NCI-H2196 treated with DMSO at 0.1 percent for 48 hours (cell line): ENCODE results near the gene AQP6.
"Not testable (repeated sequence)": the region's sequence is repeated elsewhere in the genome, so short reads cannot be mapped to it uniquely, and the experiment has no call there.

Source experiments
- DNase-seq: peaks from one replicate; lab custom pipeline; 2025; ENCODE audit not compliant: unreplicated experiment; lab: John Stamatoyannopoulos, UW

Gene AQP6

GRCh38 chr12:49987625-49988303 is 15.0 kb downstream of the AQP6 start:
- no peak for DNase-seq

DNA sequence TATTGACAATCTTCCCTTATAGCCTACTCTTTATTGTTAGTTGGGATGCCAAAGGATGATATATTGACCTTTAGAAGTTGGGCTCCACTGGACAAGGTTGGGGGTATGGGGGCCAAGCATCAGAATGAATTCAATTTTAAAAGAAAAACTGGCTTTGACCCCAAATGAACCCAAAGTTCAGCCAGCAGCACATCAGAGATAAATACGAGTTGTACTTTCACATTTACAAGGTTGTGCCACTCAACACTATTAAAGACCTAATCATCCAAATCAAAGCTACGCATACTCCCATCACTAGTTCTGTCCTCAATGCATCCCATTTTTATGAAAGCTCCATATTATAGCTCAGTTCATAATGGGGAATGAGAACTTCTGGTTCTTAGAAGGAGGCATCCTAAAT is 16.7 kb downstream of the AQP6 start:
- DNase-seq = not testable (repeated sequence)

GRCh38 chr12:49990273-49990672 is 17.5 kb downstream of the AQP6 start:
- no peak for DNase-seq

DNA sequence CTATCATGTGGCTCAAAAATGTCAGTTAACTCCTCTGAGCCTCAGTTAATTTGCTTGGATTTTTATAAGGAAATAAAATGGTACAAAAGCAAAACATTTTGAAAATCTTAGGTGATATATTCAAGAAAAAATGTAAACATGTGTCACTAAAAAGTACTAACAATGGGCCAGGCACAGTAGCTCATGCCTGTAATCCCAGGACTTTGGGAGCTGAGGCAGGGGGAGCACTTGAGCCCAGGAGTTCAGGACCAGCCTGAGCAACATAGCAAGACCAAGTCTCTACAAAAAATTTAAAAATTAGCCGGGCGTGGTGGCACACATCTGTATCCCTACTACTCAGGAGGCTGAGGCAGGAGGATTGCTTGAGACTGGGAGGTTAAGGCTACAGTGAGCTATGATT is 25.7 kb downstream of the AQP6 start:
- DNase-seq = no peak

DNA sequence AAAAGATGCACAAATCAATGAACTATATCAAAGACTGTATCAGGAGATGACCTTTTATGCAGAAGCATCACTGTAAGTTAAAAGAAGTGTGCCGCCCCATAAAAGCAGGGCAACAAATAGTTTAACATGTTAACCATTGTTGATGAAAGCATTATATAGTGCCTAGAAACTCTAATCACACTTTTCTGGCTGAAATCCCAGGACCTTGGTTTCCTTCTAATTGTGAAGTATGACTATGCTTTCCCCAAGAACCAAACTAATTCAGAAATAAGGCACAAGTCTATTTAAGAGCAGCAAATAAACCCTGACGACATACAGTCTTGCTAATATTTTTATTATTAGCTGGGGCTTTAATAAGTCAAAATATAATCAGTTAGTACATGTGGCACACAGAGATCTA is 30.8 kb downstream of the AQP6 start:
- DNase-seq = no peak

DNA sequence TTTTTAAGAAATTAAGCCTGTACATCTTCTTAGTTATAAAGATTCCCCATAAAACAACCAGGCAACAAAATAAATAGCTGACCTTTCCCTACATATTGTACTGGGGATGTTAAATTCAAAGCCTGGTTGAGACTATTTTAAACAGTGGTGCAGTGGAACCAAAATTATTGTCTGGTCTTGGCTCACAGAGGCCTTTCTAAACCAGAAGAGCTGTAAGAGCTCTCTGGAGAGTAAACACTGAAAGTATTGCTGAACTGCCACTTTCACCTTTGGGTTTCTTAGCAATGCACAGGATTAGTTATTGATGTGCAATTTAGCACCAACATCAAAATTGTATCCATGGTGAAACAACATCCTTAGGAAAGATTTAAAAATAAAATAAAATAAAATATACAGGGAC is 31.9 kb downstream of the AQP6 start:
- no peak for DNase-seq

DNA sequence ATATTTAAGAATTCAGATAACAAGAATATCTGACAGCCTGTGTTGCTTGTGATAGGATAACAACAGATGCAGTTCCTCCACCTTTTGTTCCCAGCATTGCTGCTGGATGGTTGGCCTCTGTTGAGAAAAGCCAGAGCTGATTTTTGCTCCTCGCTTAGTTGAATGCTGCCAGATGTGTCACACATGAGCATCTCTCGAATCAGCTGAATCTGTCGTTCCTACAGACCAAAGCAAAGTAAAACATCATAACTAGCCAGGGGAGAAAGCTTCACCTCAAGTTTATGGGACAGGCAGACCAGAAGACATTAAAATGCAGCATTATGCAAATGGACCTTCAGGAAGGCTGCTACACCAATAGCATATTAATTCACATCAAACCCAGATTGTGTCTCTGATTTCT is 32.4 kb downstream of the AQP6 start:
- no peak for DNase-seq

- no peak for DNase-seq
These were observed 33.5 kb downstream of the AQP6 start for GRCh38 chr12:50006280-50006679.

DNA sequence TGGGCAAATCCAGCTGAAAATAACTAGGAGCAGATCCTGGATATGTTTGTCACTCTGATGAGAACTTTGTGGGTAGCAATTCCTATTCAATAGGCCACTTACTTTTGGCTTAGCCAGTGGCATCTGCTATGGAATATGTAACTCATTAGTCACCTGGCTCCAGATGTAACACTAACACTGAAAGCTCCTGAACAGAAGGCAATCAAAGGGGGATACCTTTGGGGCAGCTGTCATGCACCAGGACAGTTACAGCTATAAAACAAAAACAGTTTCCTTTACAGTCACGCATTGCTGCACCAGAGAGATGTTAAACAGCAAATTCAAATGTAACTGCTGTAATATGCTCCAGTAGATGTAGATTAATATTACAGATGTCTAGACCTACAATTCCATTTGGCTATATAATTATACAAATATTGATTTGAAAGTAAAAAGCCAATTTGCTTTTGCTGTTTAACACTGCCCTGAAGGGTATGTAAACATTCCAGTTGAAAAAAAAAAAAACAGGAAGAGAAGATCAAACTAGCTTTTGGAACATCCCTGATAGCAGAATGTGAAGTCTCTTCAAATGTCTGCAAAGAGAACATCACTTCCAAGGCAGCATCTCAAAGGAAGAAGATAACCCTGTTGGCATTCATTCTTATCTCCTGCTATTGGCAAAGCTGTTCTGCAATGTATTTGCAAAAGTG is 34.2 kb downstream of the AQP6 start:
- no peak for DNase-seq

DNA sequence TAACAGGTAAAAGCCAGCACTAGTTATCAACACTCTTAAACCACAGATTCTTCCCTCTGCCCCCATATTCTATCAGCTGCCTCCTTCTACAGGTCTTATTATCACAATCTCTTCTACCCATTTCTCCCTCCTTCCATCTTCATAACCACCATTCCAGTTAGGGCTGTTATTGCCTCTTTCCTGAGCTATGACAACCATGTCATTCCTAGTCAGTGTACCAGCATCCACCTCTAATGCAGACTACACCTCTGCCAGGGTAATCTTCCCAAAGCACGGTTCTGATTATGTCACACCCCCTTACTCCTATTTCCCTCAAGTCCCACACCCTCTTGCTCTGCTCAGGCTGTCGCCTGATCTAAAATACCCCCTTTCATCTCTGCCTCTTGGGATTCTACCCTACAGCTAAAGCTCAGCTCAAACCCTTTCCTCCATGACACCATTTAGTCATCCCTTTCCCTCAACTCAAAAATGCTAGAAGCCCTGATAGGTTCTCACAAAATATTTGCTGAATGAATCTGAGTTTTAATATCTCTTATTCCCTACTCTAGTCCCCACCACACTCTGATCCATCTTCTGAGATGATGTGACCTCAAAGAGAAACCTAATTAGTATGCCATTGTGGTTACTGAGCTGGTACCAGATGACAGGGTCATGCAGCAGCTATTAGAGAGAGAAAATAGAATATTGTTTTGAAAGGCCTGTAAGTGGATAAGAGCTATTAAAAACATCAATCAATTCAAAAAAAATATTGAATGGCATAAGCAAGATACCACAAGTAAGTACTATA is 40.8 kb downstream of the AQP6 start:
- no peak for DNase-seq

- no peak for DNase-seq
These were observed 41.6 kb downstream of the AQP6 start for GRCh38 chr12:50014342-50014741.

GRCh38 chr12:50016501-50017475 is 44.0 kb downstream of the AQP6 start:
- no peak for DNase-seq

GRCh38 chr12:50017641-50018040 is 44.9 kb downstream of the AQP6 start:
- DNase-seq = no peak

GRCh38 chr12:50018154-50018553 is 45.4 kb downstream of the AQP6 start:
- DNase-seq = no peak

GRCh38 chr12:50018968-50019367 is 46.2 kb downstream of the AQP6 start:
- DNase-seq = no peak

- no peak for DNase-seq
These were observed 46.8 kb downstream of the AQP6 start for GRCh38 chr12:50019524-50019923.

DNA sequence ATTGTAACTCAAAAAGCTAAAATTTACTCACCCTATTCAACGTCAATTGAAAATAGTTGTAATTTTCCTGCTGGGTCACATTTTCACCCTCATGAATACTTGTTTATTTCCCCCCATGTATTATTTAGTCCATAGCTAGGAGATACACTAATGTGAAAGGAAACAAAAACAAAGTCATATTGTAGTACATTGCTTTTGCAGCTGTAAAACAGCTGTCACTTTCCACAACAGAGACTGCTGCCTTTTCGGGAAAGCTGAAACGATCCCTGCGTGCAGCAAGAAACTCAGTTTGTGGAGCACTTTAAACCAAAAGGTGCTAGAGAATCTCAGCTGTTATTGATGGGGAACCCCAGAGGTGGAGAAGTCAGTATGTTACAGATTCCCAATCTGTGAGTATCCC is 48.3 kb downstream of the AQP6 start:
- no peak for DNase-seq

DNA sequence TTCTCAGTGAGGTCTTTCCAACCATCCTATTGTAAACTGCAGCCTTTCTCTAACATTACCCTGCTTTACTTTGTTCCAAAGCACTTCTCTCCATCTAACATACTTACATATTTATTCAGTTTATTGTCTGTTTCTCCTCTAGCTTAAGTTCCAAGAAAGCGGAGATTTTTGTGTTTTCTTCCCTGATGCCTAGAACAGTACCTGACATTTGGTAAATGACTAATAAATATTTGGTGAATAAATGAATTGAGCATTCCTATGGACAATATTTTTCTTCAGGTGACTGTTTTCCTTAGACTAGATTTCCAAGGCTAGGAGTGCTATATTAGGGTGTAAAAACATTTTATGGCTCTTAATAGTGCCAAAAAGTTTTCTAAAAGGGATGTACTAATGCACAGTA is 50.2 kb downstream of the AQP6 start:
- DNase-seq = no peak

GRCh38 chr12:50024227-50024626 is 51.5 kb downstream of the AQP6 start:
- no peak for DNase-seq

- no peak for DNase-seq
These were observed 52.0 kb downstream of the AQP6 start for GRCh38 chr12:50024805-50025186.
